Heart right ventricle (tissue), 16 donors: ENCODE measurements around the gene KIAA1586. TPM values are rescaled to one million over a fixed set of nuclear protein-coding genes. Genes with fewer than 3 reads are reported as not detected.

Source experiments
- ATAC-seq, 8 donors: fragments of 200-7000 bp; cut with Tn5 transposase; one replicate each; pipeline ENCODE4 v1.9.1; 2020; ENCODE audit warnings: mild to moderate bottlenecking in 8 of 8, moderate library complexity in 8 of 8, moderate number of reproducible peaks in 1 of 8
- DNase-seq, 2 donors: peaks; one replicate each; pipeline ENCODE4 v3.0.0-alpha.2; 2020
- H3K27ac ChIP-seq, 10 donors: fragments of 200-600 bp; sonication (generic) in 2 of 10; one replicate each; pipeline versions ENCODE4 v1.5.0 to v1.8.0; 2020 to 2022; ENCODE audit warnings: mild to moderate bottlenecking in 3 of 10
- H3K27me3 ChIP-seq, 7 donors: fragments of 200-600 bp; one replicate each; pipeline ENCODE4 v1.8.0; 2021 to 2022; ENCODE audit warnings: mild to moderate bottlenecking in 2 of 7
- H3K36me3 ChIP-seq, 9 donors: fragments of 200-600 bp; sonication (generic) in 1 of 9; one replicate each; pipeline versions ENCODE4 v1.5.0 to v1.8.0; 2020 to 2022; ENCODE audit warnings: mild to moderate bottlenecking in 2 of 9
- H3K4me1 ChIP-seq, 9 donors: fragments of 200-600 bp; sonication (generic) in 1 of 9; one replicate each; pipeline versions ENCODE4 v1.5.0 to v1.8.0; 2020 to 2022; ENCODE audit warnings: mild to moderate bottlenecking in 4 of 9
- H3K4me3 ChIP-seq, 10 donors: fragments of 200-600 bp; sonication (generic) in 2 of 10; one replicate each; pipeline versions ENCODE4 v1.5.0 to v1.8.0; 2020 to 2022; ENCODE audit warnings: mild to moderate bottlenecking in 7 of 10, moderate library complexity in 2 of 10
- H3K9me3 ChIP-seq, 11 donors: fragments of 200-600 bp in 10 of 11; sonication (generic) in 2 of 11; one replicate each; pipeline versions ENCODE4 v1.5.0 to v1.8.0; 2013 to 2022; ENCODE audit warnings: mild to moderate bottlenecking in 2 of 11, control low read depth in 1 of 11, moderate library complexity in 1 of 11
- WGBS, 2 donors: extraction: QIAGEN DNeasy Blood & Tissue Kit; methylation state at CpG; one replicate each; pipeline ENCODE4 v1.1.7; 2013; ENCODE audit warnings: inconsistent platforms in 1 of 2; 5-methylcytosine and 5-hydroxymethylcytosine counted together
- intact Hi-C, 10 donors: fragments of 100-400 bp; cut with DNase I; formaldehyde crosslinking; loops; one replicate each; pipeline versions ENCODE4 v1.11.1 to v1.14.2; 2022
- polyA plus RNA-seq, 2 donors: library from polyadenylated mRNA; stranded (reverse); fragments of 200-250 nt; gene quantifications; one replicate each; pipeline ENCODE4 v1.2.3, GENCODE V29; 2013
- total RNA-seq, 10 donors: library from RNA; stranded (reverse); fragmentation: NEBNext Ultra II Directional in 3 of 10; extraction: Animal tissue kit (Norgen Biotek cat#: 25700) in 3 of 10; gene quantifications; one replicate each; pipeline versions ENCODE4 v1.2.1 to v1.2.4, GENCODE V29; 2021 to 2023
- TF ChIP-seq, protein P1 (sequence below), 9 donors: fragments of 200-600 bp; sonication (generic) in 2 of 9; IDR thresholded peaks; one replicate each; pipeline versions ENCODE4 v1.5.0 to v1.8.0; 2021 to 2022; ENCODE audit warnings: antibody characterized with exemption in 9 of 9, mild to moderate bottlenecking in 5 of 9, moderate library complexity in 1 of 9
- donor health status: Arrhythmogenic right ventricular cardiomyopathy.
- donor health status: ischemic (EF 13 %, LVEDD 7.1; RV severe dilation, severe dysfunction).
- donor health status: healthy with polysubstance abuse.
- donor health status: DM: no; HTN: yes; CAD: no.
- donor health status: DM: no; HTN: no; CAD: no.
- donor health status: ischemic (EF 25% LVEDD 6.9; RV normal size, moderate dysfunction).
- donor health status: ischemic (EF 25% LVEDD 5.7; RV mildly dilated, moderate dysfunction).
- donor health status: healthy.
- donor health status: DM: yes; HTN: yes; CAD: no.
- donor health status: Ischemic cardiomyopathy.
- donor health status: ischemic (EF 35%, LVEDD 5.7; RV mildly dilated, moderate dysfunction).
- donor health status: nonischemic (EF 11% LVEDD 7.7; RV severe dilation, severe dysfunction).
- donor health status: DM: yes; HTN: yes; CAD: no.
- donor health status: PGD.
- donor health status: ischemic (EF 29% LVEDD 5.4; RV normal size, mild dysfunction).
- donor health status: nonischemic (EF 23%, LVEDD 6.1; RV moderate dilation, normal function).

The KIAA1586 gene
- total and polyA plus RNA-seq, 12 donors = 1.8 to 10.4 (median 7.9) TPM

DNA sequence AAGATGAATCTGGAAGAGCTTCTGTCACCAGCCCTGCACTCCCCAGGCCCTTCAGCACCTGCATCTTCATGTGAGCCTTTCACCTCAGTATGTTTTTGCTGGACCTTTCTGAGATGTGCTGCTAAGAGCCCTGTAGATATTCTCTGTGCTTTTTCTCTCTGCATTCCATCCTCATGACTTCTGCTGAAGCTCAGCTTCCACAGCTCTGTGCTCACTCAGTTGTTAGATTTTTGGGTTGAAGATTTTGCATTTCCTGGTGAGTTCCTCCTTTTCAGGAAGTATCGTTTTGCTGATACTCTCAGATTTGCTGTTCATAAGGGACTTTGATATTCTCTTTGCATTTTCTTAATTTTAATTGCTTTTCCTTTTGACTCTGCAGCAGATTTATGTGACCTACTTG is 18.3 kb downstream of the KIAA1586 start:
- H3K9me3 ChIP-seq = no peaks in the 10 kb centered on the region
- no peak for ATAC-seq
- WGBS, 2 donors = 69 to 79% methylated on average over 1 of the region's 1 CpG
- H3K4me3 ChIP-seq = no peak overlapping the region
- no peaks in the 10 kb centered on the region for H3K4me1 ChIP-seq
- TF ChIP-seq, protein P1, sequence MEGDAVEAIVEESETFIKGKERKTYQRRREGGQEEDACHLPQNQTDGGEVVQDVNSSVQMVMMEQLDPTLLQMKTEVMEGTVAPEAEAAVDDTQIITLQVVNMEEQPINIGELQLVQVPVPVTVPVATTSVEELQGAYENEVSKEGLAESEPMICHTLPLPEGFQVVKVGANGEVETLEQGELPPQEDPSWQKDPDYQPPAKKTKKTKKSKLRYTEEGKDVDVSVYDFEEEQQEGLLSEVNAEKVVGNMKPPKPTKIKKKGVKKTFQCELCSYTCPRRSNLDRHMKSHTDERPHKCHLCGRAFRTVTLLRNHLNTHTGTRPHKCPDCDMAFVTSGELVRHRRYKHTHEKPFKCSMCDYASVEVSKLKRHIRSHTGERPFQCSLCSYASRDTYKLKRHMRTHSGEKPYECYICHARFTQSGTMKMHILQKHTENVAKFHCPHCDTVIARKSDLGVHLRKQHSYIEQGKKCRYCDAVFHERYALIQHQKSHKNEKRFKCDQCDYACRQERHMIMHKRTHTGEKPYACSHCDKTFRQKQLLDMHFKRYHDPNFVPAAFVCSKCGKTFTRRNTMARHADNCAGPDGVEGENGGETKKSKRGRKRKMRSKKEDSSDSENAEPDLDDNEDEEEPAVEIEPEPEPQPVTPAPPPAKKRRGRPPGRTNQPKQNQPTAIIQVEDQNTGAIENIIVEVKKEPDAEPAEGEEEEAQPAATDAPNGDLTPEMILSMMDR (IDR thresholded peaks at IDR 0.05) = no peak
- intact Hi-C loops = no loop called here
- H3K27me3 ChIP-seq = no peaks in the 10 kb centered on the region
- H3K36me3 ChIP-seq = peaks cover 0 to 80% (median 10%) of the 10 kb centered on the region in 9 donors
- H3K27ac ChIP-seq = no peak overlapping the region
- DNase-seq = no peak

GRCh38 chr6:57068061-57068460 is 21.6 kb downstream of the KIAA1586 start:
- ATAC-seq (no peak), DNase-seq (no peak)
- Histone ChIP-seq H3K36me3 (peaks cover 0 to 47% (median 0%) of the 10 kb centered on the region in 9 donors), H3K27me3 (no peaks in the 10 kb centered on the region), H3K27ac (no peak overlapping the region), H3K9me3 (no peaks in the 10 kb centered on the region), H3K4me1 (no peaks in the 10 kb centered on the region), H3K4me3 (no peak overlapping the region)
- intact Hi-C loops = no loop called here
- WGBS, 2 donors = 97 to 98% methylated on average over 1 of the region's 1 CpG
- TF ChIP-seq, protein P1 (IDR thresholded peaks at IDR 0.05) = no peak

- Histone ChIP-seq H3K27ac (no peak overlapping the region), H3K27me3 (no peaks in the 10 kb centered on the region), H3K4me3 (no peak overlapping the region), H3K9me3 (no peaks in the 10 kb centered on the region), H3K36me3 (peaks cover 0 to 44% (median 0%) of the 10 kb centered on the region in 9 donors), H3K4me1 (no peaks in the 10 kb centered on the region)
- DNase-seq (no peak), ATAC-seq (no peak)
- intact Hi-C loops = no loop called here
- 86 to 91% methylated on average over 4 of the region's 4 CpGs for WGBS, 2 donors
- TF ChIP-seq, protein P1 (IDR thresholded peaks at IDR 0.05) = no peak
These were observed 22.7 kb downstream of the KIAA1586 start for GRCh38 chr6:57069228-57069627.

GRCh38 chr6:57069920-57070331 is 23.4 kb downstream of the KIAA1586 start:
- DNase-seq (no peak), ATAC-seq (no peak)
- Histone ChIP-seq H3K36me3 (peaks cover 0 to 39% (median 0%) of the 10 kb centered on the region in 9 donors), H3K9me3 (no peaks in the 10 kb centered on the region), H3K27ac (no peak overlapping the region), H3K27me3 (no peaks in the 10 kb centered on the region), H3K4me3 (no peak overlapping the region), H3K4me1 (no peaks in the 10 kb centered on the region)
- WGBS, 2 donors = 82 to 83% methylated on average over 9 of the region's 9 CpGs
- intact Hi-C loops = no loop called here
- TF ChIP-seq, protein P1 (IDR thresholded peaks at IDR 0.05) = no peak
